Daoy (cell line): ENCODE measurements around the gene PDE4D. TPM values are rescaled to one million over a fixed set of nuclear protein-coding genes. Genes with fewer than 3 reads are reported as not detected.

Experiments used
- DNase-seq: peaks from one replicate; pipeline ENCODE4 v3.0.0-alpha.2; 2015; ENCODE audit warnings: low read depth
- total RNA-seq: library from RNA; depleted of rRNA; stranded (reverse); fragments of >200 nt; shearing (Covaris generic); gene quantifications from 2 replicates; pipeline ENCODE4 v1.2.3, GENCODE V29; 2014

Gene PDE4D
- total RNA-seq, 1 experiment from 2014 or later = 23.1 TPM

DNA sequence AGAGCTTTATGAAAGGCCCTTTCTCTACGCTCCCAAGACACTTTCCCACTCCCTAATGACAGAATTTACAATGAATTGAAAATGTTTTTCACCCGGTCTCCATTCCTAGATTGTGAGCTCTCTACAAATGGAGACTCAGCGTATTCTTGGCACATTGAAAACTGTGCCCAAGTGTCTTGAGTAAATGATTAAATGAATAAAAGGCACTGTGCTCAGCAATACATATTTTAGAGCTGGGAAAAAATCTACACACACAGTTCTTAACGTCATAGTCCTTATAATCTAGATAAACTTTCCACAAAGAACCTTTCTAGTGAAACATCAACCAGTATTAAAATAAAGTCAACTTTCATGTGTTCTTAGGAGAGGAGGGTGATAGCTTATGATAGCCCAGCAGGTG, 676.7 kb downstream of the PDE4D start:
- DNase-seq = no peak

DNA sequence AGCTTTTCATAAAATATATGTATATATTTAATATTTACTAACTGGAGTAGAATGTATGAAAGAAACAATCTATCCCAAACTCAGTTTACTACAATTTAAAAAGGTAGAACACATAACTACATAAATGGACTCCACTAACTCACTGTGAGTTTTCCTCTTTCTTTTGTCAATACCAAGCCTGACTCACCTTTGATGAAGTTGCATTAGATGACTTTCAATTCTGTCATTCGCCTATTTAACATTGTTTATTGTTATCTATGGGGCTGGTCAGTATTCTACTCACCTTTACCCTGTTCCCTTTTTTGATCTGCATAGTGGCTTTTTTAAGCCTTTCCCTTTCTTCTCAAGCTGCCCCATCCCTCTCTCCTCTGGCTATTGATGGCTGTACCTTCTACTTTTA, 680.9 kb downstream of the PDE4D start:
- no peak for DNase-seq

DNA sequence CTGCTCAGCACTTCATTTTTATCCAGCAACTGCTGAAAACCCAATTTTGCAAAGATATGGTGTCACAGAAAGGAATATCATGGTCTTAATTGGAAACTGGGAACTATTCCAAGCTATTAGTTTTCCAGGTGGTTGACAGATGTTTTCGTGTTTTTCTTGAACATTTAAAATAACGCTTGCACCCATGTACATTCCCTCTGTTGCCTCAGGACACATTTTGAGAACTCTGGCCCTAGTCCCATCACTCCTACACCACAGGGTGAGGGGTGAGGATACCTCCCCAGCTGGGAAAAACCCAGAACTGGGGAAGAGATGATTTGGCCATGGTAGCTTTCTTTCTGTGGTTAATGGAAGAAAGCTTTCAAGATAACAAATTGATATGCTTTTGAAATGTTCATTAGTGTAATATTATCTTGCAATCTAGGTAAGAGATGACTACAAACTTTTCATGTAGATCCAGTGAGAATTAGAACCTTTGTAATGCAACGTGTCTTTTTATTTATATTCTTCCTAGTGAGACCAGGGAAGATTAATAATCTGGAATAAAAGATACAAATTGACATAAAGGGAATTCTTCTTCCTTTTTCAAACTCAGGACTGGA, 683.7 kb downstream of the PDE4D start:
- peak; percentile 81 for DNase-seq

DNA sequence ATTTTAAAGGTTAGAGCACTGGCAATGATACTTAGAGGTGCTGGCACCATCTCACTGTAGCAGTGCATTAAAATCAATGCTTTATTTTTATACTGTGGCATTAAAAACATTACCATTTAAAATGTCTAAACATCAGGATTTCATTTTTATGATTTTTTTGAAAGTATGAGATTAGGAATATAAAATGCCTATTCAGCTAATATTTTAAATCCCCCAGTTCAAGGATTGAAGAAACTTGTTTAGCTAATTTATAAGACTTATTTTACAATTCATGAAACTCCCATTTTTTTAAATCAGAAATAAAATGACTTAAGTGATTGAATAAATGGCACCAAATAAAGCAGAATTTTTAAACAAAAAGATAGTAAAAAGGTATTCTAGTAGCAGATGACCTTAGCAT, 685.1 kb downstream of the PDE4D start:
- no peak for DNase-seq

DNA sequence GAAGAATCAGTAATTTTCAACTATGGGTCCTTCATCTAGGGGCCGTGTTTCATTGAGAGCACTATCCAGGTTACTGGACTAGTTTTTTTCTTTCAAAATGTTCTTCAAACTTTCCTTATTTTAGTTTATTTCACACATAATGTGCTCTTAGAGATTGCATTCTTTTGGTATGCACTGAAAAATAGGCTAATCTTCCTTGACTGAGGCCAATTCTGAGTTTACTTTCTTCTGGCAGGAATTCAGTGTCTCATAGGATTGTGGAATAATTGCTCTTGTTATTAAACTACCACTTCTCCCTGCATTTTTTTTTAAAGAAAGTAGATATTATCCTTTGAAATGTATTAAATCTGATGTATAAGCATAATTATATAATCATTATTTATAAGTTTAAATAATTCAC, 686.1 kb downstream of the PDE4D start:
- DNase-seq = no peak

DNA sequence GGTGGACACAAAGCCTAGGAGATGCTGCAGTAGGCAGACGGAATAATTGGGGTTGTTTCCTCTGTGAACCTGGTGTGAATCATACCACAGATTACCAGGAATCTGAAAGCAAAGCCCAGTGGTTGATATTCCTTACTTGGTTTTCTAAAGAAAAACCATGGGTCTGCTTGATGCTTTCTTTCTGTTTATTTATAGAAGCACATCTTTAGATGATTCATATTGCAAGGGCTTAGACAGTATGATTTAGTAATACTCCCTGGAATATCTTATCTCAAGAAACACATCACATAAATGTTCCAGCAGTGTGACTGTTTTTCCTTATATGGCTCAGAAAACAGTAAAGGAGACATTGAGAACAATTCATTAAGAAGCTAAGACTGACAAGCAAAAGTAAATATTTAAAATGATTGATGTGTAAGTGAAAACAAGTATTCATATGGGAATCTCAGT, 687.4 kb downstream of the PDE4D start:
- DNase-seq = peak; percentile 68

DNA sequence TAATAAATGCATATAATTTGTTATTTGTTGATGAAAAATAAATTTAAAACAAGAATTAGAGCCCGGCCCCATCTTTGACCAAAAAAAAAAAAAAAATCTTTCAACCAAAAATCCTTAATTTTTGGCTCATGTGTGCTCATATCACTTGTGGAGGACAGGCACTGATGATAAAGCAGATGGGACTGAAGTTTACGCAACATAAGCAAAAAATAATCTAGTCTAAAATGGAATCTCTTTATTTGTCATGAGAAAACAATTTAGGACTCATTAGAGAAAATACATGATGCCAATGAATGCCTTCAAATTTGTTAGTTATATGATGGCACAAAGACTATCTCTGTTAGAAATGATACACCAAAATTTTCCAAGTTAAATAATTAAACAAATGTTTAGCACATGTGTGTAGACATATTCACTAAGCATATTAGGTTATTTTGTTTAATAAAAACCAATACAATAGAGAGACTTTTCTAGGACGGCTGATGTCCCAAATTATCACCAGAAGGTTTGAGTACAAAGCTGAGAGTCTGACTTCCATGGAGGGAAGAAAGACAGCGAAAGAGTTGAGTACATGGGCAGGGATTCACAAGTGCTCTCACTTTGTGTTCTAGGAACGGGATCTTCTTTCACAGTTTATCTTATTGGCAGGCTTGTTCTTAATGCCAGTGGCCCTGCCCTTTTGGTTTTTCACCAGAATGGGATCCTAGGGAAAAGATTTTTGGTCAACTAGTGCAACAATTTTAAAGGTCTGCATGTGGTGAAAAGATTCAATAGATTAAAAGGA, 689.2 kb downstream of the PDE4D start:
- DNase-seq = no peak

DNA sequence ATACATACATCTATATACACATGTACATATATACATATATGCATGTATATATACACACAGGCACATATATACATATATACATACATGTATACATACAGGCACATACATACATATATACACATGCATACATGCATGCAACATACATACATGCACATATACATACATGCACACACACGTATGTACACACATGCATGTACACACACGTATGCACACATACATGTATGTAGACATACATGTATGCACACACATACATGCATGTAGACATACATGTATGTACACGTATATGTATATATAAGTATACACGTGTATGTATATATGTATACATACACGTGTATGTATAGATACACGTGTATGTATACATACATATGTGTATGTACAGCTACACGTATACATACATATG, 693.7 kb downstream of the PDE4D start:
- no peak for DNase-seq

- DNase-seq = no peak
These were observed 694.7 kb downstream of the PDE4D start for GRCh38 chr5:59198832-59199231.

DNA sequence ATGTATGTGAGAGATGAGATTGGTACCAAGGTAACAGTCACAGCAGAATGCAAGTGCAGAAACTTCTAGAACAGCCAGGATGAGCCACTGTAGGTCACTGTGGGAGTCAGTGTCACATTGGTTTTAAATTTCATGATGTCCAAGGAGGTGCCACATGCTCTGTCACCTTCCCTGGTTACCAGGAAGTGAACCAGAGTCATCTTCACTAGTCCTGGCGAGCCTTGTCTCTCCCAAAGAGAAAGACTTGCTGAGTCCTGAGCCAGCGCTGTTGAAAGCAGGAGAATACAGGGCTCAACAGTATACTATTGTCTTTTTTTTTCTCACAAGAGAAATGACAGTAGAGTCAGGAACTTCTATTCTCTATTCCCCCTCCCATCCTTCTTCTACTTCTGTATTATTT, 695.2 kb downstream of the PDE4D start:
- DNase-seq = no peak

GRCh38 chr5:59197911-59198310, 695.6 kb downstream of the PDE4D start:
- DNase-seq = no peak

DNA sequence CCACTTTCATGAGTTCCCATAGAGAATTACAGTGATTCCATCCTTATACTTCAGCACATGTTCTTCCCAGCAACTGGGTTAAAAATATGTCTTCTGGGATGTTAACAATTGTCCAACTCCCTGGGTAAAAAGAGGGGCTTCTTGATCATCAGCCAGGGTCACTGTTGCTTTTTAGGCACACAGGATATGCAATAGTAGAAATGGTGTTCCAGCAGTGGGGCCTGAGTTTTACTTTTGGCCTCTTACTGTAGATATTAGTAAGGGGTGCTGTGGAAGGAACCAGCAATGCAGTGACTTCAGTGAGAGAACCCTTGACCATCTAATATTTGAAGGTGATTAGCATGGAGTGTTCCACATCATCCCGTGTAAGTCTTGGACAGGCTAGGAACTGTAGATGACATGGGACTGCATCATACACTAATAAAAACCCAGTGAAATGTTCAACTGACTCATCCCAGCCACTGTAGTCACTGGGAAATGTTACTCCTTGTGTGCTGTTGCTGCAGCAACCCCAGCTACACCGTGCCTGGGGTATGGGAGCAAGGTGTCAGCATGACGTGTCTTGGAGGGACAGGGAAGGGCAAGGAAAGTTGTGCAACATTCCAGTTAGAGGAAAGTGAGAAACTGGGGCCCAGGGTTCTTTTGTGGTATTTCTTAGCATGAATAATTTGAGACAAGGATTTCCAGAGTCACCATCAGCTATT, 699.8 kb downstream of the PDE4D start:
- DNase-seq = peak; percentile 96

DNA sequence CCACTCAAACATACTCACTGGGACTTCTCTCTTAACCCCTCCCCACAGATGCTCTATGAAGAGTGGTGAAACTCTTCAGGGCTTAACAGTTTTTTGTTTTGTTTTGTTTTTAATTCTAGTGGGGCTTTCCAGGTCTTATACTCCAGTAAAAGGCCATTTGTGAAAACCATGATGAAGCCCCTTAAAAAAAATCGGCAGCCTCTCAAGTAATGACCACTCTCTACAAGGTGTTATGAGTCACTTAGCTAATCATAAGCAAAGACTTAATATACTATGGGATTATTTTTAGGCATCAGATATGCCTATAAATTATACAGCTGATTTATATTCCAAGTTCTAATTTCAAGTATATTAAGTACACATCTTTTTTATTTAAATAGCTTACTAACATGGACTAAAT, 702.8 kb downstream of the PDE4D start:
- no peak for DNase-seq

DNA sequence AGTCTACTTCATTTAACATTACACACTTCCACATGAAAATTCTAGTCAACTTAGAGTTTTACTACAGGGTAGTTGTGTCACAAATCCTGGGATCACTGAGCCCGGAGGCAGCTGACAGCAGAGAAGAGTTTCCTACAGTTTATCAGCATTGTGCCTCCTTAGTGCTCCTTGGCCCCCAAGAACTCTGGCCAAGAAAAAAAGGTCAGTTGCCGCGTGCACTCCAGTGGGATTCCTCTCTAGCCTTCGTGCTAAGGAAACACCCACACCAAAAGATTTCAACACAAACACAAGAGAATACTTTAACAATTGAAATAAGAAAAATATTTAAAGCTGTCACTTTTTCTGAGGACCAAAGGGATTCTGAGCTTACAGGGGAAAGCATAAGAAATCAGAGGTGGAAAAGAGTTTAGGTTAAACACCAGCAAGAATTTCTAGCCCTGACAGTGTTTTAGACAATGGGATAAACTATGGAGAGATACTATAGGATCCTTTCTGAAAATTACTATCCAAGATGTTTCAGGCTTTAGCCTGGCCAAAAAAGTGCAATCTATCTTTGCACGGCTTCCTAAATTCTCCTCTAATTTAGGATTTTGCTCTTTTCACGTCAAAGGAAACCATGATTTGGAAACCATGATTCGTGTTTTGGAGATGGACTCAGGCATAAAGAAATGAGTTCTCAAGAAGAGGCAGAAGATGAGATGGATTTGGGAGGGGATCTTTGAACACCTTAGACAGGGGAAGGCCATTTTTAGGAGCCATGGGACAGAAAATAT, 703.9 kb downstream of the PDE4D start:
- DNase-seq = no peak

DNA sequence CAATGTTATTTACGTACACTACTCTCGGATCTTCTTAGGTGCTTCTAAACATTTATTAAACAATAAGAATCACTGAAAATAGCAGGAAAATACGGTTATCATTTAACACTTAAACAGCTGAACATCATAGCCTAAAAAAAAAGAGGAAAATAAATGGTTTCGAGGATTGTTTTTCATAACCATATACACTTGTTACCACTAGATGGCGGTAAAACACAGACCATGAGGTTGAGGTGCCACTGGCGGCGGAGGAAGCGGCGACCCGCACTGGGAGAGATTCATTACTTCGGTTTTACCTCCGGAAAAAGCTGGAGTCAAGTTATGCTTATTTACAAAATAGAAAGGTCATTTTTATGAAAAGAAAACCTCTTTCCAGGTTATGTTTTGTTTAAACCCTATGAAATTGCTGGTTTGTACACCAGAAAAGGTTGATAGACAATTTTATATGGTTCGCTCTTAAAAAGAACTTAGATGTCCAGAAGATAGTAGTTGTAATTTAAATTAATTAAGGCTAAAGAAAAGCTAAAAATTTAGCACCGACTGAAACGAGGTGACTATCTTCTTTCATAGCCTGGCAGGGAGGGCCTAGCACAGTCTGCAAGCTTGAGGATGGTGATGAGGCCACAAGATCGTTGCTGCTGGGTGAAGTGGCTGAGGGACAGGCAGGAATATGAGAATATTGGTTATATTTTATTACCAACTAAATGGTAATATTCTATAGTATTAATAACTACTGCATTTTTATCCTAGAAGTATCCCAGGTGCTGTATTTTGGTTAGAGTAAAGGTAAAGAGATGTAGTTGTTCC, 704.9 kb downstream of the PDE4D start:
- DNase-seq = peak; percentile 81

DNA sequence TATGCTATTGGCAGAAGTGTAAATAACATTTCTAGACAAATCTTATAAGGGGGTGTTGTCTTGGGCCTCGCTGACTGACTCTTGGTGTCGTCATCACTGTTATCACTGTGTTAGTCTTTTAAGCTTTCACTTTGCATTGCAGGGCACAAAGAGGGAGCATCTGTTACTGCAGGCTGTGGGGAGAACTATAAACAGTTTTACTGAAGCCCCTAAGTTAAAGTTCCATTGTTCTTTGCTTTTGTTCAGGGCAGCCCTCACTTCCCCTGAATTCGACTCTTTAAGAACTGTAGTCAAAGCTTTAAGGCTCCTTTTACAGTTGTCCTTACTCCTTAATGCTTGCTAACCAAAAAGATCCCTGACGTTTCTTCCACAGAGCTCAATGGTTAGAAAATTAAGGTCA, 705.7 kb downstream of the PDE4D start:
- DNase-seq = peak; percentile 43

GRCh38 chr5:59186623-59187022, 706.9 kb downstream of the PDE4D start:
- DNase-seq = no peak

GRCh38 chr5:59185757-59186385, 707.7 kb downstream of the PDE4D start:
- DNase-seq = no peak

DNA sequence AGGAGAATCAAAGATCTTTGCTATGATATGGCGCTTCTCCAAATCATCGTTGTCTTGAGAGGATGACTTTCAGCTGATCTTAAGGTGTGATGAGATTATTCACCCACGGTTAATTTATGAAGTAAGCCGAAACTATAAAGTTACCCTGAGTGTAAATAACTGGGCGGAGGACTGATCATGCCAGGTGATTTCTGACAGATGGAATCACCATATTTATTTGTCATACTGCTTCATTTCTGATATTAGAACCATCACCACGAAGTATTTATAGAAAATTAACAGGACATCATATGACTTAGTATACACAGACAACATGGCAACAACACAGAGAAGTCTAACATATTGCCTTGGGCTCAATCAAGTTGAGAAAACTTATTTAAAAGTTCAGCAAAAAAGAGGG, 708.8 kb downstream of the PDE4D start:
- DNase-seq = no peak

GRCh38 chr5:59182760-59183159, 710.8 kb downstream of the PDE4D start:
- DNase-seq = no peak

DNA sequence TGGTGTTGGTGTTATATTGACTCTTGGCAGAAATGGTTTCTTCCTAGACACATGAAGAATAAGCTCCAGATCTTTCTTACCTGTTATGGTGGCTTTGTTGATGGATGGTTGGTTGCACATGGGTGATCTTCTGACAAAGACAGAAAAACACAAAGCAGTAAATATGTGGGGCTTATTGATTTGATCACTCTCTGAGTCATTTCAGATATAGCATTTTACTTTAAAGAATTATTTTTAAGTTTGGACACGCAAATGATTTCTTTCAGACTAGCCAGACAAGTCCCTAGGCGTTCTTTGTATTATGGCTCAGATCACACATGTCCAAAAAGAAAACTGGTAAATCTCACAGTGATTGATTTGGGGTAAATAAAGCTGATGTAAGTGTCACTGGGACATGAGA, 713.0 kb downstream of the PDE4D start:
- no peak for DNase-seq
